ENCODE results near the gene ADAMTS3. TPM values are rescaled to one million over a fixed set of nuclear protein-coding genes. Genes with fewer than 3 reads are reported as not detected.

The ADAMTS3 gene
- total and polyA plus RNA-seq, 3 donors from 2014 or later, result 3.9 to 6.8 (median 5.3) TPM

- no peaks in the 10 kb centered on the region for H3K36me3 ChIP-seq (ENCODE audit: low read depth, missing control alignments)
- no peaks in the 10 kb centered on the region for H3K4me1 ChIP-seq
- no peaks in the 10 kb centered on the region for H3K27me3 ChIP-seq
- H3K9me3 ChIP-seq, result no peaks in the 10 kb centered on the region
- TF ChIP-seq CTCF (IDR thresholded peaks at IDR 0.05) (no peak), POLR2A (IDR thresholded peaks at IDR 0.05) (no peak)
- intact Hi-C loops (cut with DNase I; ENCODE audit: low total_unique reads), result no loop called here
- H3K4me3 ChIP-seq, result no peak overlapping the region
- peak overlapping the region; percentile 74 to 85 for H3K27ac ChIP-seq
- DNase-seq, result no peak
- WGBS, 2 donors, result 19 to 25% methylated on average over 1 of the region's 1 CpG
These were observed 2.0 kb downstream of the ADAMTS3 start for GRCh38 chr4:72567036-72567435.

GRCh38 chr4:72566464-72566972, 2.5 kb downstream of the ADAMTS3 start:
- Histone ChIP-seq H3K9me3 (no peaks in the 10 kb centered on the region), H3K27ac (peak overlapping the region in 1 of 2 donors; percentile 85), H3K27me3 (no peaks in the 10 kb centered on the region), H3K36me3 (ENCODE audit: low read depth, missing control alignments) (no peaks in the 10 kb centered on the region), H3K4me1 (no peaks in the 10 kb centered on the region), H3K4me3 (no peak overlapping the region)
- intact Hi-C loops (cut with DNase I; ENCODE audit: low total_unique reads), result no loop called here
- TF ChIP-seq CTCF (IDR thresholded peaks at IDR 0.05) (no peak), POLR2A (IDR thresholded peaks at IDR 0.05) (no peak)
- no peak for DNase-seq
- WGBS, 2 donors, result 60 to 71% methylated on average over 2 of the region's 2 CpGs

GRCh38 chr4:72564789-72565188, 4.2 kb downstream of the ADAMTS3 start:
- TF ChIP-seq POLR2A (IDR thresholded peaks at IDR 0.05) (no peak), CTCF (IDR thresholded peaks at IDR 0.05) (no peak)
- Histone ChIP-seq H3K27me3 (no peaks in the 10 kb centered on the region), H3K36me3 (ENCODE audit: low read depth, missing control alignments) (no peaks in the 10 kb centered on the region), H3K27ac (no peak overlapping the region), H3K4me3 (no peak overlapping the region), H3K9me3 (no peaks in the 10 kb centered on the region), H3K4me1 (no peaks in the 10 kb centered on the region)
- 78 to 87% methylated on average over 2 of the region's 2 CpGs for WGBS, 2 donors
- intact Hi-C loops (cut with DNase I; ENCODE audit: low total_unique reads), result no loop called here
- DNase-seq, result no peak

- H3K4me1 ChIP-seq, result no peaks in the 10 kb centered on the region
- TF ChIP-seq CTCF (IDR thresholded peaks at IDR 0.05) (no peak), POLR2A (IDR thresholded peaks at IDR 0.05) (no peak)
- H3K27ac ChIP-seq, result no peak overlapping the region
- no peak overlapping the region for H3K4me3 ChIP-seq
- WGBS, 2 donors, result 86 to 88% methylated on average over 1 of the region's 1 CpG
- H3K36me3 ChIP-seq (ENCODE audit: low read depth, missing control alignments), result no peaks in the 10 kb centered on the region
- no peaks in the 10 kb centered on the region for H3K27me3 ChIP-seq
- H3K9me3 ChIP-seq, result no peaks in the 10 kb centered on the region
- intact Hi-C loops (cut with DNase I; ENCODE audit: low total_unique reads), result no loop called here
- no peak for DNase-seq
These were observed 4.8 kb downstream of the ADAMTS3 start for GRCh38 chr4:72564184-72564583.

- Histone ChIP-seq H3K9me3 (no peaks in the 10 kb centered on the region), H3K27me3 (no peaks in the 10 kb centered on the region), H3K4me1 (no peaks in the 10 kb centered on the region), H3K36me3 (ENCODE audit: low read depth, missing control alignments) (no peaks in the 10 kb centered on the region), H3K27ac (no peak overlapping the region), H3K4me3 (no peak overlapping the region)
- TF ChIP-seq POLR2A (IDR thresholded peaks at IDR 0.05) (no peak), CTCF (IDR thresholded peaks at IDR 0.05) (no peak)
- 89 to 100% methylated on average over 1 of the region's 1 CpG for WGBS, 2 donors
- intact Hi-C loops (cut with DNase I; ENCODE audit: low total_unique reads), result no loop called here
- DNase-seq, result no peak
These were observed 10.4 kb downstream of the ADAMTS3 start for GRCh38 chr4:72558655-72559054.
